Erythroblast (primary cell): ENCODE results near the gene SLC6A9.

Experiments
- GATA1 ChIP-seq: IDR thresholded peaks from 2 replicates; pipeline ENCODE4 v1.6.1; 2011; ENCODE audit warnings: low read depth, mild to moderate bottlenecking, control low read depth, low read length, moderate library complexity
- POLR2A ChIP-seq: IDR thresholded peaks from 2 replicates; pipeline ENCODE4 v1.6.1; 2011; ENCODE audit warnings: mild to moderate bottlenecking, low read length

DNA sequence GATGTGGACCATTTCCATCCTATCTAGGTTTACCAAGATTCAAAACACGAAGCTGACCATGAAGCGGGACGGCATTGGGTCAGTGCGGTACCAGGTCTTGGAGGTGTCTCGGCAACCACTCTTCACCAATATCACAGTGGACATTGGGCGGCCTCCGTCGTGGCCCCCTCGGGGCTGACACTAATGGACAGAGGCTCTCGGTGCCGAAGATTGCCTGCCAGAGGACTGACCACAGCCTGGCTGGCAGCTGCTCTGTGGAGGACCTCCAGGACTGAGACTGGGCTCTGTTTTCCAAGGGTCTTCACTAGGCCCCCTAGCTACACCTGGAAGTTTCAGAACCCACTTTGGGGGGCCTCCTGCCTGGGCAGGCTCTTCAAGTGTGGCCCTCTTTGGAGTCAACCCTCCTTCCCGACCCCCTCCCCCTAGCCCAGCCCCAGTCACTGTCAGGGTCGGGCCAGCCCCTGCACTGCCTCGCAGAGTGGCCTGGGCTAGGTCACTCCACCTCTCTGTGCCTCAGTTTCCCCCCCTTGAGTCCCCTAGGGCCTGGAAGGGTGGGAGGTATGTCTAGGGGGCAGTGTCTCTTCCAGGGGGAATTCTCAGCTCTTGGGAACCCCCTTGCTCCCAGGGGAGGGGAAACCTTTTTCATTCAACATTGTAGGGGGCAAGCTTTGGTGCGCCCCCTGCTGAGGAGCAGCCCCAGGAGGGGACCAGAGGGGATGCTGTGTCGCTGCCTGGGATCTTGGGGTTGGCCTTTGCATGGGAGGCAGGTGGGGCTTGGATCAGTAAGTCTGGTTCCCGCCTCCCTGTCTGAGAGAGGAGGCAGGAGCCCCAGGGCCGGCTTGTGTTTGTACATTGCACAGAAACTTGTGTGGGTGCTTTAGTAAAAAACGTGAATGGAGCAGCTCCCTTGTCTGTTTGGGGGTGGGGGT is 40.7 kb downstream of the SLC6A9 start:
- no peak for TF ChIP-seq POLR2A
- TF ChIP-seq GATA1: no peak
